Measurements from ENCODE around the gene HOXB4.

The HOXB4 gene

DNA sequence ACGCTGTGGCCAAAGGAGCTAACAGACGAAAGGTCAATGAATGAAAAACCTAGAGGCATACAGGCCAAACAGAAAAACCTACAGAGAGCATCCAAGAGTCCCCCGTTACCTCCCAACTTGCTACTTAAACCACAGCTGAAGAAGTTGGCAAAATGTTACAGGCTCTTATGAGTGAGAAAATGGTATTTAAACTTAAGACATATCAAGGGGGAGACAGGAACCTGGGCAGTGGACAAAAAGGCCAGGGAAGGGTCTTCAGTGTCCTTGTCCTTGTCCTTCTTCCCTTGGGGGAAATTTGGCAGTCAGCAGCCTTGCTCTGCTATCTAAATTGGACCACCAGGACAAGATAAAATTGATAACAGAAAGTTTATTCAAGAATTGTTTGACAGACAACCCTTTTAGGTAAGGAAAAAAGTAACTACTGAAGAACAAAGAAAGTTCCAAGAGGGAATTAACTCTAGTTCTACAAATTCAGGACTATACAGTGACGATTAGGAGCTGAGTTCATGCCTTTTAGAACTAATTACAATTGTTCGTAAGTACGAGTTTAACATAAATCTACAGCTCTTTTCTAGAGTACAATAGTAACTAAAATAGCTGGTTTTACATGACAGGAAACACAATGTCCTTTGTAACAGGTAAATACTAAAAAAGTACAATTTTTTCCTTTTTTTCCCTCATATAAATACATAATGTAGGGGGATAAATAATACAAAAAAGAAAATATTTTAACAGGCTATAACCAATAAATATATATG lies 29.4 kb downstream of the HOXB4 start:
- Histone ChIP-seq H3K4me1 (ENCODE audit: insufficient read depth, low read length) (peaks cover 18% of the 10 kb centered on the region), H3K27me3 (ENCODE audit: insufficient read depth, low read length) (peaks cover 100% of the 10 kb centered on the region), H3K9me3 (ENCODE audit: insufficient read depth, low read depth, low read length) (peaks cover 5% of the 10 kb centered on the region; the same call in 1 of the 2 replicates), H3K27ac (ENCODE audit: low read length) (no peak overlapping the region), H3K36me3 (ENCODE audit: insufficient read depth, low read depth, low read length) (no peaks in the 10 kb centered on the region), H3K9ac (ENCODE audit: low read depth, low read length) (no peak overlapping the region), H3K4me3 (ENCODE audit: low read length) (0 out of 2 replicates have a peak overlapping the region, but pooled peaks have one; percentile 11)

DNA sequence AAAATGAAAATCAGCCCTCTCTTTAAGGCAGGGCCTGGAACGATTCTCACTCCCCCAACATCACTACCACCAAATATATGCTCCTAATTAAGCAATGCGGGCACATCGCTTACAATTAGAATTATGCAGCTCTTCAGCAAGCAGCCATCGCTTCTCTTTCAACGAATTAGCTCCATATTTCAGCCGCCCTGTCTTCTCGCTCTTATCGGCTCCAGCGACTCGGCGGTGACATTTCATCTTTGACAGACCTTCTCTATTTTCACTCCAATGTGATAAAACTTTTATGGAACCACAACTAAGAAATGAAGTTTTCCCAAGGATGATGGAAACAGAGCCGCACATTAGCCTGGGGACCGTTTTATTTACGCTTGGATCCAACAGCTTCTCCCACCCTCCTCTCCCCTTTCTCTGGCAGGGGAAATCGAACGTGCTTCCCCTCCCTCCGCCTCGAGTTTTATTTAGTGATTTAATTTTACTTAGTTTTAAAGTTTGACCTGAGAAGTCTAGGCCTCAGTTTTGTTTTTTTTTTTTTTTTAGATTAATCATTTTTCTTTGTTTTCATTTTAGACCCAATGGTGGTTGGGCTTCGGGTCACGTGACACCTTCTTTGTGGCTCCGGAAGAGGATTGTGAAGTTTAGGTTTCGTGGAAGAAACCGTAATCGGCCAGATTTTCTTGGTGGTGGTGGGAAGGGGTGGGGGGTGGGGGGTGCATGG lies 30.2 kb downstream of the HOXB4 start:
- Histone ChIP-seq H3K36me3 (ENCODE audit: insufficient read depth, low read depth, low read length) (no peaks in the 10 kb centered on the region), H3K9ac (ENCODE audit: low read depth, low read length) (no peak overlapping the region), H3K27me3 (ENCODE audit: insufficient read depth, low read length) (peaks cover 100% of the 10 kb centered on the region), H3K4me1 (ENCODE audit: insufficient read depth, low read length) (peaks cover 18% of the 10 kb centered on the region), H3K27ac (ENCODE audit: low read length) (no peak overlapping the region), H3K4me3 (ENCODE audit: low read length) (no peak overlapping the region; the same call in 1 of the 2 replicates), H3K9me3 (ENCODE audit: insufficient read depth, low read depth, low read length) (peaks cover 3% of the 10 kb centered on the region; the same call in 1 of the 2 replicates)

DNA sequence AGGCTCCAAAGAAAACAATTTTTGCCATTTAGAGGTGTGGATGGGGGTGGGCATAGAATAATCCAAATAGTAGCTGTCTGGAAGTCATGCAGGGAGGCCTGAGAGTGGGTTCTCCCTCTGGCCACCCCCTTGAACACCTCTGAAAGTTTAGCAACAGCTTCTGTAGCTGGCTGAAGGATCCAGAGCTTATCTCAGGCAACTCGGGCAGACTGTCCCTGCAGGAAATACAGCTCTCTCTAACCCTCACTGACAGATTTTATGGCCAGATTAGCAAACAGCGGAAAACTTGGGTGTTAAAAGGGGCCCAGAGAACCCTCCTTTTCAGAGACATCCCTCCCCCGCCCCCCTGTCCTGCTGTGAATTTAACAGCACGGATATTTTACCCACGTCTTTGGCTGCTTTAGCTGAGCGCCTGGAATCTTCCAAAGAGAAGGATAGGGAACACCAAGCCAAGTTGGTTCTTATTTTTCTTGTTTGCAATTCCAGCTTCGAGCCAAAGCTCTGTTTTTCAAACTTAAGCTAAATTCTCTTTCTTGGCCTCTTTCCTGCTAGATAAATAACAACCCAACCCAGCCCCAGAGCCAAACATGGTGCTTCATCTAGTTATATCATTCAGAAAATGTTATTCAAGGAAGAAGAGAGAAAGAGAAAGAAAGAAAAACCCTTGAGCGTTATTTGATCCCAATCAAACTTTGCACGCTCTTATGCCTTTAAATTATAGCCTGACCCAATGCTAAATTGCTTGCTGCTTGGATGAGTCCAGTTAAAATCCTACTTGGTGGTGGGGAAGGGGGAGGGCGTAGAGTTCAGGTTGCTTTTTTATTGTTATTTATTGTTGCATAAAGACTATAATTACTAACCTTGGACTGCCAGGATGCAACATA lies 31.0 kb downstream of the HOXB4 start:
- peaks cover 18% of the 10 kb centered on the region for H3K4me1 ChIP-seq (ENCODE audit: insufficient read depth, low read length)
- H3K27me3 ChIP-seq (ENCODE audit: insufficient read depth, low read length) = peaks cover 100% of the 10 kb centered on the region
- H3K27ac ChIP-seq (ENCODE audit: low read length) = no peak overlapping the region
- H3K9me3 ChIP-seq (ENCODE audit: insufficient read depth, low read depth, low read length) = peaks cover under 1% of the 10 kb centered on the region; the same call in 1 of the 2 replicates
- no peaks in the 10 kb centered on the region for H3K36me3 ChIP-seq (ENCODE audit: insufficient read depth, low read depth, low read length)
- no peak overlapping the region for H3K9ac ChIP-seq (ENCODE audit: low read depth, low read length)
- no peak overlapping the region; the same call in 1 of the 2 replicates for H3K4me3 ChIP-seq (ENCODE audit: low read length)

DNA sequence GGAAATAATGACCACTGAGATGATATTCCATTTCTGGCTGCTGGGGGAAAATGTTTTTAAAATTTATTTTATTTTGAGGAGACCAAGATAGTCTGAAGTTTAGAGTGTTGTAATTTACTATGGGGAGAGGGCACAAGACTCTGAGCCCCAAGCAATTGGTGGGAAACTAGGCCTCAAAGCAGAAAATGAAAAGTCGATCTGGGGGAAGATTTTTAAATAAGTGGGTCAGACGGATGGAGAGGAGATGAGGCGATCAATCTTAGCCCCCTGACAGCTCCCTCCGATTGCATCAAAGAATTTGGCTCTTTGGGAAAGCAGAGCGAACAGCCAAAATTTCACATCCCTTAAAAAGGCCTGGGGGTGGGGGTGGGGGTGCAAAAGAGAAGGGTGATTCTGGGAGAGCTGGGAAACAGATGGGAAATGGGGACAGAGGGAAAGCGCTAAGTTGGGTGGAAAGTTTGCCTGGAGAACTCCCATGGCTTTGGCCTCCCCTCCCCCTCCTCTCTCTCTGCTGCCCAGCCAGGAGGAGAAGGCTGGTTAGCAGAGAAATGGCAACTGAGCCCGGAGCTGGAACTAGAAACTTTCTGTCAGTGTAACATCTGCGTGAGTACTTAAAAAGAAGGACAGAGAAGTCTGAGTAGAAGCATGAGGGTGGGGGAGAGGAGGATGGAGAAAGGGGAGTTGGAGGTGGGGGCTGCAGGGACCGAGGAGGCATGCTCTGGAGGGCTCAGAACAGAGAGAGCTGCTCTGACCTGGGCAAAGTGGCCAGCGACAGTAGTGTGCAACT lies 31.8 kb downstream of the HOXB4 start:
- peaks cover 18% of the 10 kb centered on the region for H3K4me1 ChIP-seq (ENCODE audit: insufficient read depth, low read length)
- peaks cover 2% of the 10 kb centered on the region; the same call in 1 of the 2 replicates for H3K9me3 ChIP-seq (ENCODE audit: insufficient read depth, low read depth, low read length)
- H3K36me3 ChIP-seq (ENCODE audit: insufficient read depth, low read depth, low read length) = no peaks in the 10 kb centered on the region
- no peak overlapping the region for H3K9ac ChIP-seq (ENCODE audit: low read depth, low read length)
- H3K4me3 ChIP-seq (ENCODE audit: low read length) = no peak overlapping the region
- H3K27ac ChIP-seq (ENCODE audit: low read length) = no peak overlapping the region
- peaks cover 100% of the 10 kb centered on the region for H3K27me3 ChIP-seq (ENCODE audit: insufficient read depth, low read length)

DNA sequence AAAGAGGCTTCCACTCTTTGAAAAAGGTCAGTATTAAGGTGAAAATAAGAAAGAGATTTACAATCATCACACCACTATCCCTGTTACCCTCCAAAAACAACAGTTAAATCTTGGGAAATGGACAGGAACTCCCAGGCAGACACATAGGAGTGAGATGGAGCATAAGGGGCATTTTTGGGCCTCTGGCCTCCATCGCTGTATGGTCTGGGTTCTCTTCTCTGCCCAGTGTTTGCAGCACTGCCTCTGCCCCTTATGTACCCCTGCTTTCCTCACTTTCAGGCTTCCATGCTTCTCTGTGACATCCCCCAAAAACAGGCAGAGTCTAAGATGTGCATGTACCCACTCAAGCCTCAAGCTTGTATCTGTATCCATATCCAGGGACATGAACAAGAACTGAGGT lies 32.6 kb downstream of the HOXB4 start:
- no peak overlapping the region for H3K4me3 ChIP-seq (ENCODE audit: low read length)
- H3K27me3 ChIP-seq (ENCODE audit: insufficient read depth, low read length) = peaks cover 100% of the 10 kb centered on the region
- H3K9ac ChIP-seq (ENCODE audit: low read depth, low read length) = no peak overlapping the region
- no peaks in the 10 kb centered on the region for H3K36me3 ChIP-seq (ENCODE audit: insufficient read depth, low read depth, low read length)
- H3K27ac ChIP-seq (ENCODE audit: low read length) = no peak overlapping the region
- peaks cover 18% of the 10 kb centered on the region for H3K4me1 ChIP-seq (ENCODE audit: insufficient read depth, low read length)
- H3K9me3 ChIP-seq (ENCODE audit: insufficient read depth, low read depth, low read length) = peaks cover 2% of the 10 kb centered on the region; the same call in 1 of the 2 replicates

DNA sequence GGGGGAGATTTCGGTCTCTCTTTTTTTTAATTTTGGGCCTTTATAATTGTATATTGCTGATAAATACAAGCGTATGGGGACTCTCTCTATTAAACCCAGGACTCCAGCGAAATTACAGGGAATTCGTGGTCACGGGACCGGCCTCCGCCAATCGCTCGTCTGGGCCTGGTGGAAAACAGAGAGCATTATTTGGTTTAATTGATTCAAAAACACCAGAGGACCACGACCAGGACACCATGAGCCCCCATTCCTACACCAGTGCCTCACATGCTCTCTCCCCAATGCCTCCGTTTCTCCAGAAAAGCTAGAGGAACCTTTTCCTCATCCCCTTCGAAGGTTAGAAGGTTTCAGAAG lies 33.2 kb downstream of the HOXB4 start, which contains the start of gene HOXB2:
Gene HOXB2 (minus strand): TSS at position 88 of the 354 bp plus-strand sequence. CDS start 198 bp downstream, outside the sequence.
- Histone ChIP-seq H3K4me3 (ENCODE audit: low read length) (peak within 1 kb of the TSS; percentile 20; the same call in 1 of the 2 replicates), H3K36me3 (ENCODE audit: insufficient read depth, low read depth, low read length) (no peaks in the 10 kb centered on the region), H3K9ac (ENCODE audit: low read depth, low read length) (peak within 1 kb of the TSS; percentile 0; the same call in 1 of the 2 replicates), H3K27ac (ENCODE audit: low read length) (no peak within 1 kb of the TSS), H3K9me3 (ENCODE audit: insufficient read depth, low read depth, low read length) (peaks cover 2% of the 10 kb centered on the region; the same call in 1 of the 2 replicates), H3K4me1 (ENCODE audit: insufficient read depth, low read length) (peaks cover 18% of the 10 kb centered on the region), H3K27me3 (ENCODE audit: insufficient read depth, low read length) (peaks cover 100% of the 10 kb centered on the region)

DNA sequence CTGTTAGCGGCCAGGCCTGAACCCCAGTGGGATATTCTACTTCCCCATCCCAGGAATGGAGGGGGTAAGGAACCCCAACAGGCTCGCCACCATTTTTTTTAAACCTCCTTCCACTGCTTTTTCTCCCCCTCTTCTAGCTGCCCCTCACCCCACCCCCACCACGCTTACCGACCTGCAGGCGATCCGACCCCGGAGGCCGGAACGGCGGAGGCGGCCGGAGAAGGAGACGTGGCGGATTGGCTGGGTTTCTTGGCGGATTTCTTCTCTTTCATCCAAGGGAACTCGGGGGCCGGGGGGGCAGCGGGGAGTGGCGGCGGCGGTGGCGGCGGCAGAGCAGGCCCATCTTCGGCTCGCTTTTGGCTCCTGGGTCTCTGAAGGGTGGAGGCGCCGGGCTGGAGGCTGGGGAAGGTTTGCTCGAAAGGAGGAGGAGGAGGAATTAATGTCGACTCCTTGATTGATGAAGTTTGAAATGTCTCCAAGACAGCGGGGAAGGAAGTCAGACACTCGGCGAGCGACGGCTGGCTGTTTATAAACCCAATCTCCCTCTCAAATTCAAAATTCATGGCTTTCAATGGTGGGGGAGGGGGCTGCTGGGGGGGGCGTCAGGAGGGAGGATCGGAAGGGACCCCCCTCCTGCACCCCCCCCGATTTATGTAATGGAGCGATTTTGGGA lies 33.7 kb downstream of the HOXB4 start:
- no peak overlapping the region for H3K27ac ChIP-seq (ENCODE audit: low read length)
- peak overlapping the region; percentile 20; the same call in 1 of the 2 replicates for H3K4me3 ChIP-seq (ENCODE audit: low read length)
- H3K9ac ChIP-seq (ENCODE audit: low read depth, low read length) = 0 out of 2 replicates have a peak overlapping the region, but pooled peaks have one; percentile 0
- H3K9me3 ChIP-seq (ENCODE audit: insufficient read depth, low read depth, low read length) = peaks cover 2% of the 10 kb centered on the region; the same call in 1 of the 2 replicates
- H3K4me1 ChIP-seq (ENCODE audit: insufficient read depth, low read length) = peaks cover 18% of the 10 kb centered on the region
- peaks cover 100% of the 10 kb centered on the region for H3K27me3 ChIP-seq (ENCODE audit: insufficient read depth, low read length)
- H3K36me3 ChIP-seq (ENCODE audit: insufficient read depth, low read depth, low read length) = no peaks in the 10 kb centered on the region

DNA sequence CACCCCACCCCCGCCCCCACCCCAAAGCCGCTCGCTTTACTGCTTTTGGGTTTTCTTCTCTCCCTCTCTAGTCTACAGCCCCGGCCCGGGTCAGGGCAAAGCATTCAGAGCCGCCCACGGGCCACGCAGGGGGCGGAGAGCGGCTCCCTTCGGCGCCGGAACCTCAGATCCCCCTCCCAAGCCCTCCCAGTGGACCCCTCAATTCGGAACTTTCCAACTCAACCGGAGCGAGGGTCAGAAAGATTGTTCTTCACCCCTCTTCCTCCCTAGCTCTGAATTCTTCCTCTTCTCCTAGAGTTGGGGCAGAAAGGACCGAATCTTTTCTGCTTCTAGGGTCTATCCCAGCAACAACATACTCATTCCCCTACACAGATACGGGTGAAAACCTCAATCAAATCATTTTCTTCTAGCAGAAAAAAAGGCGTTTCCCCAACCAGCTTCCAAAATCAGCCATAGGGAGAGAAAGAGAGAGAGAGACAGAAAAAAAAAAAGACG lies 34.2 kb downstream of the HOXB4 start:
- Histone ChIP-seq H3K36me3 (ENCODE audit: insufficient read depth, low read depth, low read length) (no peaks in the 10 kb centered on the region), H3K9ac (ENCODE audit: low read depth, low read length) (peak overlapping the region; percentile 0; the same call in 1 of the 2 replicates), H3K4me1 (ENCODE audit: insufficient read depth, low read length) (peaks cover 14% of the 10 kb centered on the region), H3K27me3 (ENCODE audit: insufficient read depth, low read length) (peaks cover 100% of the 10 kb centered on the region), H3K4me3 (ENCODE audit: low read length) (peak overlapping the region; percentile 14), H3K9me3 (ENCODE audit: insufficient read depth, low read depth, low read length) (peaks cover 2% of the 10 kb centered on the region; the same call in 1 of the 2 replicates), H3K27ac (ENCODE audit: low read length) (no peak overlapping the region)

DNA sequence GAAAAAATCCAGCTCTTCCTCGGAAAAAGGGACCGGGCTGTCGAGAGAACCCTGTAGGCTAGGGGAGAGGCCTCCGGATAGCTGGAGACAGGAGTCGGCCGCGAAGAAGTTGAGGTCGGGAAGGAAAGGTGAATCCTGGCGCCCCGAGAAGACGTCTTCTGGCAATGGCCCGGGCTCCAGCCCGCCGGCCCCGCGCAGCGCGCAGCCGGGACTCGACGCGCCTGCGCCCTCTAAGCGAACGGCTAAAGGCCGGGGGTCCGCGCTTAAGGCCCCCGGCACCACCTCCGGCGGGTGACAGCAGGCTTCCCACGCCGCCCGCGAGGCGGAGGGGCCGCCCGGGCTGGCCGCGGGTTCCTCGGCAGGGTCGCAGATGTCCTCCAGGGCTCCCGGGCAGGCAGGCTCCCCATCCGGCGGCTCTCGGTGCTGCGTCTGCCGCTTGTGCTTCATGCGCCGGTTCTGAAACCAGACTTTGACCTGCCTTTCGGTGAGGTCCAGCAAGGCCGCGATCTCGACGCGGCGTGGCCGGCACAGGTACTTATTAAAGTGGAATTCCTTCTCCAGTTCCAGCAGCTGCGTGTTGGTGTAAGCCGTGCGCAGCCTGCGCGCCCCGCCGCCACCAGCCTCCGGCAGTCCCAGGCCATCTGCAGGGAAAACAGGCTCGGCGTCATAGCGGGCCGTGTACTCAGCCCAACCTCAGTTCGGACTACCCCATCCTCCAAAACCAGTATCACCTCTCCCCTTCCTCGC lies 34.9 kb downstream of the HOXB4 start:
- peaks cover 100% of the 10 kb centered on the region for H3K27me3 ChIP-seq (ENCODE audit: insufficient read depth, low read length)
- peaks cover 9% of the 10 kb centered on the region for H3K4me1 ChIP-seq (ENCODE audit: insufficient read depth, low read length)
- H3K9me3 ChIP-seq (ENCODE audit: insufficient read depth, low read depth, low read length) = peaks cover 2% of the 10 kb centered on the region; the same call in 1 of the 2 replicates
- H3K36me3 ChIP-seq (ENCODE audit: insufficient read depth, low read depth, low read length) = no peaks in the 10 kb centered on the region
- H3K9ac ChIP-seq (ENCODE audit: low read depth, low read length) = no peak overlapping the region
- peak overlapping the region; percentile 51 for H3K4me3 ChIP-seq (ENCODE audit: low read length)
- H3K27ac ChIP-seq (ENCODE audit: low read length) = no peak overlapping the region

Measured in iPS-20b (cell line).